Neural progenitor cell (in vitro differentiated cells): Measurements from ENCODE around the gene PTPN20. TPM values are rescaled to one million over a fixed set of nuclear protein-coding genes. Genes with fewer than 3 reads are reported as not detected.

Experiments used
- DNase-seq: peaks from one replicate; pipeline ENCODE4 v3.0.0-alpha.2; 2016; ENCODE audit warnings: low spot score
- H2AFZ ChIP-seq: fragments of 200-600 bp; sonication (generic); replicated peaks from 2 replicates; pipeline ENCODE4 v1.6.1; 2016; ENCODE audit warnings: antibody characterized with exemption
- H3F3A ChIP-seq: fragments of 200-600 bp; sonication (generic); 2 replicates; pipeline ENCODE4 v1.6.1; 2016; ENCODE audit warnings: antibody characterized with exemption, low read depth
- H3K27ac ChIP-seq: fragments of 200-600 bp; sonication (generic); 2 replicates; pipeline ENCODE4 v1.5.1; 2016; ENCODE audit warnings: mild to moderate bottlenecking
- H3K27me3 ChIP-seq: fragments of 200-600 bp; sonication (generic); 2 replicates; pipeline ENCODE4 v1.6.1; 2016; ENCODE audit warnings: mild to moderate bottlenecking, moderate library complexity
- H3K36me3 ChIP-seq: fragments of 200-600 bp; sonication (generic); 2 replicates; pipeline ENCODE4 v1.5.1; 2016
- H3K4me1 ChIP-seq: fragments of 200-600 bp; sonication (generic); 2 replicates; pipeline ENCODE4 v1.6.1; 2016; ENCODE audit warnings: mixed run types
- H3K4me2 ChIP-seq: fragments of 200-600 bp; sonication (generic); 2 replicates; pipeline ENCODE4 v1.6.1; 2016
- H3K4me3 ChIP-seq: fragments of 200-600 bp; sonication (generic); 2 replicates; pipeline ENCODE4 v1.5.1; 2016
- H3K79me2 ChIP-seq: fragments of 200-600 bp; sonication (generic); 2 replicates; pipeline ENCODE4 v1.6.1; 2016; ENCODE audit warnings: low read depth
- H3K9ac ChIP-seq: fragments of 200-600 bp; sonication (generic); 2 replicates; pipeline ENCODE4 v1.6.1; 2016
- H3K9me3 ChIP-seq: fragments of 200-600 bp; sonication (generic); 2 replicates; pipeline ENCODE4 v1.5.1; 2016; ENCODE audit warnings: low read depth
- H4K20me1 ChIP-seq: fragments of 200-600 bp; sonication (generic); 2 replicates; pipeline ENCODE4 v1.6.1; 2016; ENCODE audit warnings: low read depth
- H3K27ac Mint-ChIP-seq: 3 replicates; pipeline ENCODE4 v1.8.0; 2021; ENCODE audit warnings: mixed read lengths
- H3K27me3 Mint-ChIP-seq: 2 replicates; pipeline ENCODE4 v1.8.0; 2022; ENCODE audit warnings: low read depth, mild to moderate bottlenecking, inconsistent platforms, moderate library complexity, mixed read lengths; ENCODE audit not compliant: insufficient read depth
- H3K36me3 Mint-ChIP-seq: 3 replicates; pipeline ENCODE4 v1.8.0; 2021; ENCODE audit warnings: mixed read lengths
- H3K4me1 Mint-ChIP-seq: 3 replicates; pipeline ENCODE4 v1.8.0; 2021; ENCODE audit warnings: mixed read lengths
- H3K4me3 Mint-ChIP-seq: 3 replicates; pipeline ENCODE4 v1.8.0; 2021; ENCODE audit warnings: mild to moderate bottlenecking, moderate library complexity, mixed read lengths
- H3K9me3 Mint-ChIP-seq: 3 replicates; pipeline ENCODE4 v1.8.0; 2020; ENCODE audit warnings: mixed read lengths
- EZH2 ChIP-seq: fragments of 200-600 bp; sonication (generic); IDR thresholded peaks from 2 replicates; pipeline ENCODE4 v1.6.1; 2017; ENCODE audit warnings: antibody characterized with exemption, mild to moderate bottlenecking, moderate library complexity
- EZH2phosphoT487 ChIP-seq: fragments of 200-600 bp; sonication (generic); IDR thresholded peaks from 2 replicates; pipeline ENCODE4 v1.6.1; 2017; ENCODE audit warnings: antibody characterized with exemption
- total RNA-seq: library from RNA; depleted of rRNA; stranded (reverse); fragments of >200 nt; gene quantifications from 2 replicates; pipeline ENCODE4 v1.2.3, GENCODE V29; 2015; ENCODE audit warnings: low replicate concordance
- TF ChIP-seq, protein P1 (sequence below): fragments of 200-600 bp; sonication (generic); IDR thresholded peaks from 2 replicates; pipeline ENCODE4 v1.5.1; 2017; ENCODE audit warnings: antibody characterized with exemption, mild to moderate bottlenecking

The PTPN20 gene
- total RNA-seq, 1 donor from 2014 or later = not detected

DNA sequence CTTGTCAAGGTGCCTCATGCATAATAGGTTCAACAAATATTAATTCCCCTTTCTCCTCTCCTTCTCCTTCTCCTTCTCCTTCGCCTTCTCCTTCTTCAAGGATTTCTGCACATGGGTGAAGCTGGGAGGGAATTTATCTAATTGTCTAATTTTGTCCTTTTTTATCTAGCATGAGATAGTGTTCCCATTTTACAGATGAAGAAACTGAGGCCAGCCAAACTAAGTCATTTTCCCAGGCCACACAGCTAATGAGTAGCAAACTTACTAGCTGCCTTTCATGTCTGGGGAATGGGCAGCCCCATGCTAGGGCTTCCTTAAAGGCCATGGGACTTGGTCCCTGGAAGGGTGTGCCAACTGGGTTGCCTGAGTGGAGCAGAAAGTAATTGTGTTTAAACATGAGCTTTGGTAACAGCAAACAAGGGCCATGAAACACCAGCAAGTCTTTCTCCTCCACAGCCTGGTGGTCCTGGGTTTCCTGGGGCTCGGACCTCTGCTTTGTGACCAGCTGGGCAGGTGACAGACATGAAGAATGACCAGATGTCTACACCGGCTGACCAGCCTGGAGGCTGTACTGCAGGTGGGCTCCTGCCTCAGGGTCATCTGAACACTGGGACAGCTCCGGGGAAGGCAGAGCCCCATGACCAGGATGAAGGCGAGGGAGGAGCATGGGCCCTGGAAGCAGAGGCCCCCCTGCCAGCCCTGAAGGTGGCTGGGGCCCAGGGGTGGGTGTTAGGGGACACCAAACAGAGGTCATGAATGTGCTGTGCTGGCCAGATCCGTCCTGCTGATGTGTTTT is 138.0 kb downstream of the PTPN20 start:
- Histone ChIP-seq H3K9ac (no peak overlapping the region), H3K27me3 (no peaks in the 10 kb centered on the region), H3K27ac (no peak overlapping the region), H4K20me1 (no peaks in the 10 kb centered on the region), H2AFZ (no peak overlapping the region), H3K9me3 (no peaks in the 10 kb centered on the region), H3K4me3 (no peak overlapping the region), H3K79me2 (no peaks in the 10 kb centered on the region), H3K4me2 (no peak overlapping the region), H3K4me1 (no peaks in the 10 kb centered on the region), H3F3A (no peaks in the 10 kb centered on the region), H3K36me3 (no peaks in the 10 kb centered on the region)
- H3K4me1 Mint-ChIP-seq = peaks cover 14% of the 10 kb centered on the region
- peaks cover 16% of the 10 kb centered on the region for H3K27me3 Mint-ChIP-seq
- TF ChIP-seq EZH2phosphoT487 (no peak), EZH2 (no peak)
- TF ChIP-seq, protein P1, sequence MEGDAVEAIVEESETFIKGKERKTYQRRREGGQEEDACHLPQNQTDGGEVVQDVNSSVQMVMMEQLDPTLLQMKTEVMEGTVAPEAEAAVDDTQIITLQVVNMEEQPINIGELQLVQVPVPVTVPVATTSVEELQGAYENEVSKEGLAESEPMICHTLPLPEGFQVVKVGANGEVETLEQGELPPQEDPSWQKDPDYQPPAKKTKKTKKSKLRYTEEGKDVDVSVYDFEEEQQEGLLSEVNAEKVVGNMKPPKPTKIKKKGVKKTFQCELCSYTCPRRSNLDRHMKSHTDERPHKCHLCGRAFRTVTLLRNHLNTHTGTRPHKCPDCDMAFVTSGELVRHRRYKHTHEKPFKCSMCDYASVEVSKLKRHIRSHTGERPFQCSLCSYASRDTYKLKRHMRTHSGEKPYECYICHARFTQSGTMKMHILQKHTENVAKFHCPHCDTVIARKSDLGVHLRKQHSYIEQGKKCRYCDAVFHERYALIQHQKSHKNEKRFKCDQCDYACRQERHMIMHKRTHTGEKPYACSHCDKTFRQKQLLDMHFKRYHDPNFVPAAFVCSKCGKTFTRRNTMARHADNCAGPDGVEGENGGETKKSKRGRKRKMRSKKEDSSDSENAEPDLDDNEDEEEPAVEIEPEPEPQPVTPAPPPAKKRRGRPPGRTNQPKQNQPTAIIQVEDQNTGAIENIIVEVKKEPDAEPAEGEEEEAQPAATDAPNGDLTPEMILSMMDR = no peak
- no peaks in the 10 kb centered on the region for H3K36me3 Mint-ChIP-seq
- DNase-seq = no peak
- no peak overlapping the region for H3K4me3 Mint-ChIP-seq
- no peaks in the 10 kb centered on the region for H3K9me3 Mint-ChIP-seq
- H3K27ac Mint-ChIP-seq = no peak overlapping the region

DNA sequence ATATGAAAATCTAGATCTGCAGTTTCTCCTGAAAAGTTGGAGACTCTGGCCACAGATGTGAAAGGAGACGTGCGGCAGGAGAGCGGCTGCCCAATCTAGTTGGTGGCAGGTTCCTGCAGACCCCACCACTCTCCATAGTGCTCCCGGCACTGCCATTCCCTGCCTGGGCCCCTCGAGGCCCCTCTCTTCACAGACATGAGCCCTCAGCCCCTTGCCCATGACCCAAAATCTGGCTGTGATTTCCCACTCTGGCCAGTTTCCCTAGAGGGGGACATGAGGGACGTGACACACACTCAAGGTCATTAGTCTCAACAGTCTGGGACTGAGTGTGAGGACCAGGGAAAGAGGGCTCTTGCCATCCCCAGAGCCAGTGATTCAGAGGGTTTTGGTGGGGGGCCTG is 138.7 kb downstream of the PTPN20 start:
- Histone ChIP-seq H3K9ac (no peak overlapping the region), H2AFZ (no peak overlapping the region), H3K4me1 (no peaks in the 10 kb centered on the region), H3K27ac (no peak overlapping the region), H3K27me3 (no peaks in the 10 kb centered on the region), H3F3A (no peaks in the 10 kb centered on the region), H3K4me3 (no peak overlapping the region), H3K36me3 (no peaks in the 10 kb centered on the region), H3K9me3 (no peaks in the 10 kb centered on the region), H3K79me2 (no peaks in the 10 kb centered on the region), H4K20me1 (no peaks in the 10 kb centered on the region), H3K4me2 (no peak overlapping the region)
- TF ChIP-seq EZH2 (no peak), EZH2phosphoT487 (no peak)
- TF ChIP-seq, protein P1 = no peak
- Mint-ChIP-seq H3K36me3 (no peaks in the 10 kb centered on the region), H3K4me3 (no peak overlapping the region), H3K4me1 (peaks cover 14% of the 10 kb centered on the region), H3K27ac (no peak overlapping the region), H3K9me3 (no peaks in the 10 kb centered on the region), H3K27me3 (peaks cover 15% of the 10 kb centered on the region)
- no peak for DNase-seq

DNA sequence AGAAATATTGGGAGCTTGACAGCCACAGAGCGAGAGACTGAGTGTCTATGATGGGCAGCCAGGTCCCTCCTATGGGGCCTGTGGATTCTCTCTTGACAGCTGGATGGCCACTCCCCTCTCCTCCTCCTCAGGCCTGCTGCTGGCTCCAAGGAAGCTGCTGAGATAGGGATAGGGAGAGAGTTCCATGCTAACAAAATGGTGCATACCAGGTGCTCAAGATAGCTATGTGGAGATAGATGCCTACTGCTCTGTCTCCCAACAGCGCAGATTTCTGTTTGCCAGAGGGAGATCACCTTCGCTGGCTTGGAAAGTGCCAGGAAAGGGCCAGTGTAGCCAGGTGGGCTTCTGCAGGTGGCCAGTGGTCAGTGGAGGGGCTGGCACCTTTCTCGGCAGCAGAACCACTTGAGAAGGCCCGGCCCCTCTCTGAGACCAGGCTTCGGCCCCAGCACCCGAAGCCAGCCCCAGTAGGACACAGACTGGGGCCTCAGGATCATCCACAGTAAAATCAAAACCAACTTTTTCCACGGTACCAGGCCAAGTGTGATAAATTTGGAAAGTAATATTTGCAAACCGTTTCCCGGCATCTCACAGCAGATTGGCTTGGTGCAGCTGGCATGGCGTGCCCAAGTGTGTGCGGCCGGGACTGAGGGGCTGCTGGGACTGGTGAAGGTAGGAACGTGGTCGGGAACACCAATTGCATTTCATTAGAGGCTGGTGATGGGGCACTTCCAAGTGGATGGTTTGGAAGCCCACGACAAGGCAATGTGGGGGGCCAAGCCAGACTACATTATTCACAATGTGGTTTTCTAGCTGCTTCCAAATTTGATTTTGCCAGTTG is 139.6 kb downstream of the PTPN20 start:
- no peaks in the 10 kb centered on the region for H3F3A ChIP-seq
- Mint-ChIP-seq H3K36me3 (no peaks in the 10 kb centered on the region), H3K9me3 (no peaks in the 10 kb centered on the region), H3K4me1 (peaks cover 14% of the 10 kb centered on the region), H3K27ac (no peak overlapping the region), H3K4me3 (no peak overlapping the region), H3K27me3 (peaks cover 15% of the 10 kb centered on the region)
- no peaks in the 10 kb centered on the region for H3K9me3 ChIP-seq
- no peak overlapping the region for H3K9ac ChIP-seq
- H3K27ac ChIP-seq = no peak overlapping the region
- no peaks in the 10 kb centered on the region for H3K36me3 ChIP-seq
- no peak overlapping the region for H3K4me3 ChIP-seq
- H3K4me1 ChIP-seq = no peaks in the 10 kb centered on the region
- no peaks in the 10 kb centered on the region for H3K79me2 ChIP-seq
- no peak overlapping the region for H2AFZ ChIP-seq
- DNase-seq = no peak
- no peak overlapping the region for H3K4me2 ChIP-seq
- H4K20me1 ChIP-seq = no peaks in the 10 kb centered on the region
- H3K27me3 ChIP-seq = no peaks in the 10 kb centered on the region
- TF ChIP-seq EZH2 (no peak), EZH2phosphoT487 (no peak)
- TF ChIP-seq, protein P1 = no peak
